OCI-LY3 (cell line): Measurements from ENCODE around the gene RBM34.

Source experiments
- CTCF ChIP-seq: fragments of 200-600, 300-600 bp; sonication (generic); IDR thresholded peaks from 2 replicates; pipeline ENCODE4 v1.5.1; 2014; ENCODE audit warnings: antibody characterized with exemption, low read length, low read depth
- EZH2phosphoT487 ChIP-seq: fragments of 200-600 bp; shearing (Covaris generic); IDR thresholded peaks from 2 replicates; pipeline ENCODE4 v1.6.1; 2018; ENCODE audit warnings: antibody characterized with exemption, mixed run types, low read depth

- TF ChIP-seq CTCF (no peak), EZH2phosphoT487 (no peak)
These were observed 58.0 kb downstream of the RBM34 start for GRCh38 chr1:235102993-235103411.
